Activated T-cell treated with anti-CD3 and anti-CD28 coated beads, Interleukin-2, amount 50 U/mL, for 24 hours (primary cell): ENCODE results near the gene TMEM270.
A peak's percentile ranks its signal among the peaks of the same experiment; 100 is the strongest.
"Not testable (repeated sequence)": the region's sequence is repeated elsewhere in the genome, so short reads cannot be mapped to it uniquely, and the experiment has no call there.

ENCODE experiments used
- DNase-seq: peaks from one replicate; pipeline ENCODE4 v3.0.0-alpha.2; 2020
- H3K27ac Mint-ChIP-seq: 2 replicates; pipeline ENCODE4 v1.8.0; 2020; ENCODE audit warnings: mild to moderate bottlenecking, mixed read lengths
- H3K27me3 Mint-ChIP-seq: 2 replicates; pipeline ENCODE4 v1.8.0; 2020; ENCODE audit warnings: mixed read lengths
- H3K36me3 Mint-ChIP-seq: 2 replicates; pipeline ENCODE4 v1.8.0; 2020; ENCODE audit warnings: low read depth, mixed read lengths
- H3K4me1 Mint-ChIP-seq: 2 replicates; pipeline ENCODE4 v1.8.0; 2020; ENCODE audit warnings: low read depth, mixed read lengths
- H3K4me3 Mint-ChIP-seq: 2 replicates; pipeline ENCODE4 v1.8.0; 2020; ENCODE audit warnings: mild to moderate bottlenecking, moderate library complexity, mixed read lengths
- H3K9me3 Mint-ChIP-seq: 2 replicates; pipeline ENCODE4 v1.8.0; 2020; ENCODE audit warnings: mixed read lengths

Gene TMEM270, protein sequence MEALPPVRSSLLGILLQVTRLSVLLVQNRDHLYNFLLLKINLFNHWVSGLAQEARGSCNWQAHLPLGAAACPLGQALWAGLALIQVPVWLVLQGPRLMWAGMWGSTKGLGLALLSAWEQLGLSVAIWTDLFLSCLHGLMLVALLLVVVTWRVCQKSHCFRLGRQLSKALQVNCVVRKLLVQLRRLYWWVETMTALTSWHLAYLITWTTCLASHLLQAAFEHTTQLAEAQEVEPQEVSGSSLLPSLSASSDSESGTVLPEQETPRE

DNA sequence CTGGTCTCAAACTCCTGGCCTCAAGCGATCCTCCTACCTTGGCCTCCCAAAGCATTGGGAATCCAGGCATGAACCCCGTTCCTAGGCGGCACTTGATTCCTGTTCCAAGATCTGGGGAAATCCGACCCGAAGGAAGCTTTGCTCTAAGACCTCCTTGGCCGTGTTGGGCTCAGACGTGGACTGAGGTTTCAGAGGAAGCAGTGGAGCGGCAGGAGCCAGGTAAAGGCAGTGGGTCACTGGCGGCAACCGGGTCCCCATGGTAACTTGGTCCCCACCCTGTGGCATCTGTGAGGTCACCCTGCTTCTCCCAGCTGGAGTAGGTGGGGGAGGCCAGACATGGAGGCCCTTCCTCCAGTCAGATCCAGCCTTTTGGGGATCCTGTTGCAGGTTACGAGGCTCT, at the start of gene TMEM270:
Gene TMEM270 (plus strand): TSS at position 301 of the 400 bp plus-strand sequence. CDS start 36 bp downstream, at position 337.
- Mint-ChIP-seq H3K27me3 (peaks cover 16% of the 10 kb centered on the region), H3K4me3 (no peak within 1 kb of the TSS), H3K9me3 (no peaks in the 10 kb centered on the region), H3K36me3 (no peaks in the 10 kb centered on the region), H3K4me1 (peaks cover under 1% of the 10 kb centered on the region), H3K27ac (no peak within 1 kb of the TSS)
- DNase-seq: no peak

DNA sequence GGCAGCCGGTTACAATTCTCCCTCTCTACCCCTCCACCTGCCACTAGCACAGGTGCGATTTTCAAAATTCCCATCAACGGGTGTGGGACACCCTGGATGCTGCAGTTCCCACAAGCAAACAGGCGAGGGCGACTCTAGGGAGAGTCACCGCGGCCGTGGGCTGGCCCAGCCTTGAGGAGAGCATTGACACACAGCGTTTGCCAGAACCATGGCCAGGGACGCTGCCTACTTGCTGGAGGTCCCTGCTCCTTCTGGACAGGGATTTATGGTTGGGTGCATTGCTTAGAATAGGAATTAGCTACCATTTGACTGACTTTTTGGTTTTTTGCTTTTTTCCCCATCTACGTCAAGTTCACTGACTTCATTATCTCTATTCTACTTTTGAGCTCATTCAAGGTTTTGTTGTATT, 49.2 kb upstream of the TMEM270 start:
- no peak overlapping the region for H3K4me3 Mint-ChIP-seq
- no peaks in the 10 kb centered on the region for H3K36me3 Mint-ChIP-seq
- DNase-seq: peak; percentile 71
- peaks cover 2% of the 10 kb centered on the region for H3K9me3 Mint-ChIP-seq
- no peak overlapping the region for H3K27ac Mint-ChIP-seq
- H3K27me3 Mint-ChIP-seq: peaks cover 21% of the 10 kb centered on the region
- H3K4me1 Mint-ChIP-seq: no peaks in the 10 kb centered on the region

DNA sequence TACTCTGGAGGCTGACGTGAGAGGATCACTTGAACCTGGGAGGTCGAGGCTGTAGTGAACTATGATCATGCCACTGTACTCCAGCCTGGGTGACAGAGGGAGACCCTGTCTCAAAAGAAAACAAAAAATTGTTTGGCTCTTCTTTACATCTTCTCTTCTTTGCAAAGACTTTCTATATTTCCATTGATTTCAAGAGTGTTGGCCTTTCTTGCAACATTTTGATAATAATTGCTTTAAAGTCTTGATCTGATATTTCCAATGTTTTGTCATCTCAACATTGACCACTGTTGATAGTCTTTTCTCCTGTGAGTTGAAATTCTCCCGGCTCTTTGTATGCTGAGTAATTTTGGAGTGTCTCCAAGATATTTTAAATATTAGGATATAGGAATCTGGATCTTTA, 48.0 kb upstream of the TMEM270 start:
- no peak overlapping the region for H3K27ac Mint-ChIP-seq
- H3K4me1 Mint-ChIP-seq: no peaks in the 10 kb centered on the region
- H3K36me3 Mint-ChIP-seq: no peaks in the 10 kb centered on the region
- no peak for DNase-seq
- H3K9me3 Mint-ChIP-seq: peaks cover 2% of the 10 kb centered on the region
- H3K27me3 Mint-ChIP-seq: peaks cover 21% of the 10 kb centered on the region
- no peak overlapping the region for H3K4me3 Mint-ChIP-seq

DNA sequence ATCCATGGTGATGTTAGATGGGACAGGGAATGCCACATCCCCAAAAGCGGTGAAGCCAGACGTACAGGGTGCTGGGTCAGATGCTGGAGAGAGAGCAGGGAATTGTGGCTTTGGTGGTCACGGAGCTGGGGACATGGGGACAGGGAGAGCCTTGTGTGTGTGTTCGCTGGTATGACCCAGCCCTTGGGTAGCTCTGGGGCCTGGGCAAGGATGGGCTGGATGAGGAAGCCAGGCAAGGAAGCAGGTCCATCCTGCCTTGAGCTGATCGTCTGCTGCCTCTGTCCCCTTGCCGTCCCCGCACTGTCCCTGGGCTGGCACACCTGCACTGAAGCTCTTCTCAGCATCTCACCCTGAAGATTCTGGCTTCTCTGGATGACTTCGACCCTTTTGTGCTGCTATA, 45.5 kb upstream of the TMEM270 start:
- Mint-ChIP-seq H3K4me3 (no peak overlapping the region), H3K9me3 (peaks cover 2% of the 10 kb centered on the region), H3K27me3 (peaks cover 21% of the 10 kb centered on the region), H3K27ac (no peak overlapping the region), H3K36me3 (no peaks in the 10 kb centered on the region), H3K4me1 (no peaks in the 10 kb centered on the region)
- no peak for DNase-seq

DNA sequence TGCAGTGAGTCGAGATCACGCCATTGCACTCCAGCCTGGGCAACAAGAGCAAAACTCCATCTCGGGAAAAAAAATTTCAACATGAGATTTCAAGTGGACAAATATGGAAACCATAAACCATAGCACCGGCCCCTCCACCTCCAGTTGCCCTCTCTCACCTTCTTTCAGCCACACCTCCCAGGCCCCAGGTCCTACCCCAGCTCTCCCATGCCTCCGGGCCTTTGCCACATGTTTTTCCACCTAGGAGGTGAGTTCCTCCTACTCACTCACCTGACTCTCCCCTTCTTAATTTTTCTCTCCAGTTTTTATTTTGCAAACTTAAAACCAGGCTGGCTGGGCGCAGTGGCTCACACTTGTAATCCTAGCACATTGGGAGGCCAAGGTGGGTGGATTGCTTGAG, 43.8 kb upstream of the TMEM270 start:
- no peak for DNase-seq
- no peak overlapping the region for H3K4me3 Mint-ChIP-seq

DNA sequence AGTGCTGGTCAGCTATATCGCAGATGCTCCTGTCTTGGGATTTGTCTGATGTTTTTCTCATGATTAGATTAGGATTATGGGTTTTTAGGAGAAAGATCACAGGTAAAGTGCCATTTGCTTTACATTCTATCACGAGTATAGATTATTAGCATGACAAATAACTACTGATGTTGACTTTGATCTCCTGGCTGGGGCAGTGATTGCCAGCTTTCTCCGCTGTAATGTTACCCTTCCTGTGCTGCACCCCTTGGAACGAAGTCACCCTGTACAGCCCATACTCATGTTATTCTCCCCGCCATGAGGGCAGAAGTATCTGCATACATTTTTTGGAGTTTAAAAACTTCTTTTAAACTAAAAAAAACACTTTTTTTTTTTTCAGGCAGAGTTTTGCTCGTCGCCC, 40.9 kb upstream of the TMEM270 start:
- Mint-ChIP-seq H3K4me3 (no peak overlapping the region), H3K36me3 (no peaks in the 10 kb centered on the region), H3K9me3 (no peaks in the 10 kb centered on the region), H3K27ac (no peak overlapping the region), H3K27me3 (peaks cover 10% of the 10 kb centered on the region), H3K4me1 (peaks cover 6% of the 10 kb centered on the region)
- no peak for DNase-seq

More for the DNA sequence above, 43.8 kb upstream of the TMEM270 start:
- H3K9me3 Mint-ChIP-seq: peaks cover 2% of the 10 kb centered on the region
- H3K4me1 Mint-ChIP-seq: no peaks in the 10 kb centered on the region
- H3K27me3 Mint-ChIP-seq: peaks cover 20% of the 10 kb centered on the region
- H3K36me3 Mint-ChIP-seq: no peaks in the 10 kb centered on the region
- H3K27ac Mint-ChIP-seq: no peak overlapping the region

DNA sequence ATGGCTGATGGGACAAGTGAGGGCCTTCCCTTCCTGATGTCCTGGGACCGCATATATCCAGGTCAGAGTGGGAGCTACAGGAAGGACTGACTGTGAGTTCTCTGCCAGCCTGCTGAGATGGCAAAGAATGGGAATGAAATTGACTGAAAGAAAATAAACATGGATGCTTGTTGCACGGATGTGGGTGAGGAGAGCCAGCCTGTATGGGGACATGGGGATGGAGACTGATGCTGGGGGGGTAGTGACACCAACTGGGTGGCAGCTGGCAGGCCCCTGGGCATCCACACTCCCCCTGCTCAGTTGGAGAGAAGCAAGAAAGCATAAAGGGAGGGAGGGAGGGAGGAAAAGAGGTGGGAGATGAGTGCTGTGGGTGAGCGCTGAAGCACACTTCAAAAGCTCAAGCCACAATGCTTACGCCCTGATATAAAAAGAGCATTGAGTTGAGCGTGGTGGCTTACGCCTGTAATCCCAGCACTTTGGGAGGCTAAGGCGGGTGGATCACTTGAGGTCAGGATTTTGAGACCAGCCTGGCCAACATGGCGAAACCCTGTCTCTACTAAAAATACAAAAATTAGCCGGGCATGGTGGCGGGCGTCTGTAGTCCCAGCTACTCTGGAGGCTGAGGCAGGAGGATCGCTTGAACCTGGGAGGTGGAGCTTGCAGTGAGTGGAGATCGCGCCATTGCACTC, 39.2 kb upstream of the TMEM270 start:
- not testable (repeated sequence) for H3K4me1 Mint-ChIP-seq, H3K27ac Mint-ChIP-seq, H3K4me3 Mint-ChIP-seq, DNase-seq, H3K36me3 Mint-ChIP-seq, H3K9me3 Mint-ChIP-seq
- peaks cover 12% of the 10 kb centered on the region for H3K27me3 Mint-ChIP-seq

DNA sequence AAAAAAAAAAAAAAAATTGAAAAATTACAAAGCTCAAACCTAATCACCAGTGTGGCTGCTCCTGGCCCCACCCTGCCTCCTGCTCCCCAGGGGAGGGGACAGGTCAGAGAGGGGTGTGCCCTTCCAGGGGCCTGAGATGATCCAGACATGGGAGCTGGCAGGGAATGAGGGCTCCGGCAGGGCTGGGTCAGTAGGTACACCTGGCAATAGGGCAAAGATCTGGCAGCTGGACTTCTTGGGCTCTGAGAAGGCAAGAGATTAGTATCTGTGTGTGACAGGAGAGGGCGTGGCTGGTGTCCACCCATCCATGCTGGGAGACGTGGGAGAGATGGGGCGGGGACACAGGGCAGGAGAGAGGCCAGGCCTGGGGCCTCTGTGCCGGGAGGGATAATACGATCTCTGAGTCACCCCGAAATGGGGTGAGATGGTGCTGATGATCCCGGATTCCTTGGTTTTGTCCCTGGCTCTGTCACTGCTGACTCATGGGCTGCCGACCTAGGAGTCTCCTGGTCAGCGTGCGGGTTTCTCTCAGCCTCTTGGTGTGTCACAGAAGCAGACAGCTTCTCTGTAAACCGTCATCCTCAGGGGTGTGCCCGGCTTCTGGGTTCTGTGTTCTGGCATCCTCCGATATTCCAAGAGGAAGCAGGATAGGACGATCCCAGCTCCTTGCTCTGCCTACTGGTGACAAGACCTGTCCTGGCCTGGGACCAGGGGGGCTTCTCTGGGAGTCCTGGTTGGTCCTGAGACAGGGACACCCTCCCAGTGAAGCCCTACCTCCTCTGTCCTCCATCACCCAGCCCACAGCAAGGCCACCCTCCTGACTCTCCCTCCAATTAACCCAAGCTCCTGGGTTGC, 38.4 kb upstream of the TMEM270 start:
- Mint-ChIP-seq H3K4me3 (no peak overlapping the region), H3K27me3 (peaks cover 20% of the 10 kb centered on the region), H3K9me3 (no peaks in the 10 kb centered on the region), H3K36me3 (no peaks in the 10 kb centered on the region), H3K4me1 (peaks cover 17% of the 10 kb centered on the region), H3K27ac (no peak overlapping the region)
- no peak for DNase-seq

DNA sequence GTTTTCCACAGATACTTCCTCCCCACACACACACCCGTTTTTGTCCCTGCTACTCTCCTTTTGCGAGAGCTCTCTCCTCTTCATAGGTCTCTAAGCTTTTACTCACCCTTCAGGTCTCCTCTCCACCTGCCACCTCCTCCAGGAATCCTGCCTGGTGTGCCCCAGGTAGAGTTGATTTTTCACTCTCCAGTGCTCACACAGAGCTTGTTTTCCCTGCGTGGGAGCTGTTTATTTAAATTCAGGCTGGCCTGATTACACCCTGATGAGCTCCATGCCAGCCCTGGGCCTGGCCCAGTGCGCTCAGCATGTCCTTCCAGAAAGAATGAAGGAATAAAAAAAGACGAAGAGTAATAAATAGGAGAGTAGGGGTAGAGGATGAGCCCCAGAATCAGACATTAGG, 37.7 kb upstream of the TMEM270 start:
- H3K4me1 Mint-ChIP-seq: peaks cover 24% of the 10 kb centered on the region
- no peak for DNase-seq

DNA sequence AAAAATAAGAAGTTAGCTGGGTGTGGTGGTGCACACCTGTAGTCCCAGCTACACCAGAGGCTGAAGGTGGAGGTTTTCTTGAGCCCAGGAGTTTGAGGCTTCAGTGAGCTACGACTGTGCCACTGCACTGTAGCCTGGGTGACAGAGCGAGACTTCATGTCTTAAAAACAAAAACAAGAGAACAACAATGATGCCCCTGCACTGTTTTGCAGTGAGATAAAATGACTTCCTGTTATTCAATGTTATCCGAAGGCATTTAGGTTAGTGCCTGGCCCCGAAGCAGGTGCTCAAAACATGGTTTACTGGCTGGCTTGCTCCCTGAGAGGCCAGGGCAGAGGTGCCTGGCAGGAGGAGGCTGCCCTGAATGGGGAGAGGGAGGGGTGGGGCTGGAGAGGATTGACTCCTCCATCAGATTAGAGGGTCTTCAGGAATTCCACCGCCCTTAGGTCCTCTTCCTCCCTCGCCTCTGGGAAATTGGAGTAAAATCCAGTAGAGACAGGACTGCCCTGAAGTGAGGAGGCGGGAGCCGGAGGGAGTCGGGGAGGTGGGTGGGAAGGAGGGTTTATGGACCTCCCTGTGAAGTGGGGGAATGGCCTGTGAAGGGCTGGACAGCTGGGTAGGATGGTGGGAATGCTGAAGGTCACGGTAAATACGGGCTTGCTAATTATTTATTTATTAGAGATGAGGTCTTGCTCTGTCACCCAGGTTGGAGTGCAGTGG, 36.9 kb upstream of the TMEM270 start:
- peaks cover 31% of the 10 kb centered on the region for H3K4me1 Mint-ChIP-seq
- peaks cover 33% of the 10 kb centered on the region for H3K27me3 Mint-ChIP-seq
- H3K36me3 Mint-ChIP-seq: no peaks in the 10 kb centered on the region
- no peak for DNase-seq
- H3K27ac Mint-ChIP-seq: no peak overlapping the region
- no peaks in the 10 kb centered on the region for H3K9me3 Mint-ChIP-seq
- H3K4me3 Mint-ChIP-seq: no peak overlapping the region

More for the DNA sequence above, 37.7 kb upstream of the TMEM270 start:
- Mint-ChIP-seq H3K36me3 (no peaks in the 10 kb centered on the region), H3K4me3 (no peak overlapping the region), H3K27me3 (peaks cover 25% of the 10 kb centered on the region), H3K27ac (no peak overlapping the region), H3K9me3 (no peaks in the 10 kb centered on the region)

DNA sequence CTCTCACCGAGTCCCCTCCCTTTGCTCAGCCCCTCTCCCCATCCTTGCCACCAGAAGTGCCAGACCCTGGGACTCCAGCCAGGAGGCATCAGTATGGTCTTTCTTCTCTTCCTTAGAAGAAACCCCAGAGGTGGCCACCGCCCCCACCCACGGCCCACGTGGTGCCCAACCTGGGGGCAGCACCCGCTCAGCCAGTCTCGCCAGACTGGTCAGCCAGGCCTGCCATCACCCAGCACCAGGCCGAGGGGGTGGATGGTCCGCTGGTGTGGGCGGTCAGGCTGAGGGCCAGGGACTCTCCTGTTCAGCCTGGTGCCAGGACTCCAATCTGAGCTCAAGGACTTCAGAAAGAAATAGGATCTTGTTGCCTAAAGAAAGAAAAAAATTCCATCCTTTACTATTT, 36.0 kb upstream of the TMEM270 start:
- H3K27ac Mint-ChIP-seq: no peak overlapping the region
- peaks cover 39% of the 10 kb centered on the region for H3K27me3 Mint-ChIP-seq
- no peaks in the 10 kb centered on the region for H3K9me3 Mint-ChIP-seq
- no peaks in the 10 kb centered on the region for H3K36me3 Mint-ChIP-seq
- H3K4me1 Mint-ChIP-seq: peaks cover 32% of the 10 kb centered on the region
- no peak overlapping the region for H3K4me3 Mint-ChIP-seq
- no peak for DNase-seq

DNA sequence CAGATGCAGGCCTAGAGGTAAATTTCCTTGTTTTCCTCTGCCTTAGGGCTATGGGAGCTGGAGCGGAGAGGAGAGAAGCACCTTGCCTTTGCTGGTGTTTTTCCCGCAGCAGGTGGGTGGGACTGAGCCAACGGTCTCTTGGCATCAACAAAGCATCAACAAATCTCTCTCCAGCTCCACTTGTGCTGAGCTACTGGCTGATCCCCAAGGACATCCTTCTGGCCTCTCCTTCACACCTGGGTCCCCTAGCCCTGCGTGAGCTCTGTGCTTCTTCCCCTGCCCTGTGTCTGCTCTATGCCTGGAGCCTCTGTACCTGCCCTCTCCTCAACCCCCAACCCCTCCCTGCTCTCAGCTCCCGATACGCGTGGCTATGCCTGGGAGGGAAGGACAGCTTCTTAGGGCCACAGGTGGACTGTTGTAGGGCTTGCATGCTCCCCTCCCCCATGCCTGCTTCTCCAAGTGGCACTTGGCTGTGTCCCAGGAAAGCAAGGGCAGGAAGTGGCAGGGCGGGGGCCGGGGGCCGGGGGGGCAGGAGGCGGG, 33.3 kb upstream of the TMEM270 start:
- Mint-ChIP-seq H3K4me1 (peaks cover 32% of the 10 kb centered on the region), H3K27me3 (peaks cover 35% of the 10 kb centered on the region), H3K27ac (no peak overlapping the region), H3K36me3 (no peaks in the 10 kb centered on the region), H3K9me3 (no peaks in the 10 kb centered on the region), H3K4me3 (no peak overlapping the region)
- no peak for DNase-seq

DNA sequence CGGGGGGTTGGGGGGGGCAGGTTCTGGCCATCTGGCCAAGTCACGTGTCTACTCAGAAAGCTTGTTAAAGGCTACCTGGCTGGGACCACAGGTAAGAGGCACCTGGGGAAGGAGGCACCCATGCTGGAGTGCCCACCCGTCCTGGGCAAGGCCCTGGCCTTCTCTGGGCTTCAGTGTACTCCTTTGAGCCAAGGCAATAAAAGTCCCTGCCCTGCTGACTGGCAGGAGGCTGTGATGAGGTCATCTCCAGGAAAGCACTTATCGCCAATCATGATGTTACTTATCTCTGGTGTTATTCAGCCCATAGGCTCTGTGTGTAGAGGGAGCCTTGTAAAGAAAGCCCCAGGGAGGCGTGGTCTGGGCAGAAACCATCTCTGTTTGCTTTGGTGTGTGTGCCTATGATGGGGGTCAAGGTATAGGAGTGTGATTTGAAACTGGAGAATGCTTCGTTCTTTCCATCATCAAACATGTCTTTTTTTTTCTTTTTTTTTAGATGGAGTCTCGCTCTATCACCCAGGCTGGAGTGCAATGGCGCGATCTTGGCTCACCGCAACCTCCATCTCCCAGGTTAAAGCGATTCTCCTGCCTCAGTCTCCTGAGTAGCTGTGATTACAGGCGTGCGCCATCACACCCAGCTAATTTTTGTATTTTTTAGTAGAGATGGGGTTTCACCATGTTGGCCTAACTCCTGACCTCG, 32.7 kb upstream of the TMEM270 start:
- Mint-ChIP-seq H3K27me3 (peaks cover 35% of the 10 kb centered on the region), H3K9me3 (no peaks in the 10 kb centered on the region), H3K27ac (no peak overlapping the region), H3K4me1 (peaks cover 32% of the 10 kb centered on the region), H3K4me3 (no peak overlapping the region), H3K36me3 (no peaks in the 10 kb centered on the region)
- no peak for DNase-seq
